Spleen (tissue), 11 donors: ENCODE results near the gene ATG101. TPM values are rescaled to one million over a fixed set of nuclear protein-coding genes. Genes with fewer than 3 reads are reported as not detected.

Experiments
- DNase-seq: peaks from one replicate; pipeline ENCODE4 v3.0.0-alpha.2; 2020
- H3K27ac ChIP-seq, 8 donors: fragments of 200-600 bp; sonication (generic) in 7 of 8; 1 replicate in 4 of 8; 2 replicates in 4 of 8; pipeline versions ENCODE4 v1.5.0 to v1.8.0; 2016 to 2021; ENCODE audit warnings: inconsistent platforms in 4 of 8, mild to moderate bottlenecking in 4 of 8, moderate library complexity in 1 of 8
- H3K27me3 ChIP-seq, 7 donors: fragments of 200-600 bp; sonication (generic) in 6 of 7; replicated peaks in 1 of 7; 1 replicate in 4 of 7; 2 replicates in 3 of 7; pipeline versions ENCODE4 v1.5.0 to v1.8.0; 2016 to 2021; ENCODE audit warnings: inconsistent platforms in 3 of 7, mild to moderate bottlenecking in 1 of 7
- H3K36me3 ChIP-seq, 6 donors: fragments of 200-600 bp; sonication (generic) in 5 of 6; 1 replicate in 4 of 6; 2 replicates in 2 of 6; pipeline versions ENCODE4 v1.5.0 to v1.8.0; 2016 to 2021; ENCODE audit warnings: inconsistent platforms in 2 of 6
- H3K4me1 ChIP-seq, 6 donors: fragments of 200-600 bp; sonication (generic) in 5 of 6; 1 replicate in 3 of 6; 2 replicates in 3 of 6; pipeline versions ENCODE4 v1.5.0 to v1.8.0; 2016 to 2021; ENCODE audit warnings: inconsistent platforms in 3 of 6
- H3K4me3 ChIP-seq, 8 donors: fragments of 200-600 bp; sonication (generic) in 7 of 8; 1 replicate in 4 of 8; 2 replicates in 4 of 8; pipeline versions ENCODE4 v1.5.0 to v1.8.0; 2016 to 2021; ENCODE audit warnings: inconsistent platforms in 4 of 8, mild to moderate bottlenecking in 4 of 8, moderate library complexity in 2 of 8
- H3K9me3 ChIP-seq, 8 donors: fragments of 200-600 bp; sonication (generic) in 7 of 8; 1 replicate in 4 of 8; 2 replicates in 4 of 8; pipeline versions ENCODE4 v1.5.0 to v1.8.0; 2016 to 2021; ENCODE audit warnings: inconsistent platforms in 4 of 8
- POLR2A ChIP-seq, 3 donors: fragments of 450-650 bp; IDR thresholded peaks; one replicate each; pipeline ENCODE4 v1.5.1; 2017; ENCODE audit warnings: antibody characterized with exemption in 3 of 3, mild to moderate bottlenecking in 1 of 3
- POLR2AphosphoS5 ChIP-seq, 3 donors: sonication (generic); formaldehyde crosslinking; IDR thresholded peaks; one replicate each; pipeline ENCODE4 v1.5.1; 2017; ENCODE audit warnings: antibody characterized with exemption in 3 of 3
- WGBS, 5 donors: extraction: QIAGEN DNeasy Blood & Tissue Kit in 3 of 5; methylation state at CpG; one replicate each; pipeline versions ENCODE4 v1.1.5 to v1.1.7; 2013 to 2018; 5-methylcytosine and 5-hydroxymethylcytosine counted together
- intact Hi-C: fragments of 100-400 bp; cut with DNase I; formaldehyde crosslinking; loops from one replicate; pipeline ENCODE4 v1.15.0; 2023; ENCODE audit warnings: low total_unique reads
- polyA plus RNA-seq, 3 donors: library from polyadenylated mRNA; stranded (reverse); fragments of 200-250 nt; gene quantifications; one replicate each; pipeline ENCODE4 v1.2.1, GENCODE V29; 2013
- total RNA-seq, 7 donors: library from RNA; depleted of rRNA in 3 of 7; stranded (reverse); fragments of >200 nt in 3 of 7; fragmentation: NEBNext Ultra II Directional in 4 of 7; extraction: Animal tissue kit (Norgen Biotek cat#: 25700) in 4 of 7; gene quantifications; one replicate each; pipeline versions ENCODE4 v1.1.0 to v1.2.1, GENCODE V29; 2016 to 2021
- TF ChIP-seq, protein P1 (sequence below), 11 experiments: fragments of 200-600 bp in 7 of 11; fragments of 450-650 bp in 4 of 11; sonication (generic) in 4 of 11; IDR thresholded peaks in 8 of 11; conservative IDR thresholded peaks in 3 of 11; 1 replicate in 7 of 11; 2 replicates in 4 of 11; pipeline versions ENCODE4 v1.4.0 to v1.8.0; 2016 to 2021; ENCODE audit warnings: antibody characterized with exemption in 11 of 11, inconsistent platforms in 4 of 11, mild to moderate bottlenecking in 1 of 11
- donor health status: healthy with polysubstance abuse.
- donor health status: DM: no; HTN: no; CAD: no; lungs with moderate emphysema.
- donor health status: DM: no; HTN: no; CAD: no.
- donor health status: Bipolar disorder and iron deficiency.
- donor health status: healthy.
- donor health status: DM: no; HTN: no; CAD: no.
- donor health status: DM: yes; HTN: yes; CAD: no.

ATG101 gene
- total and polyA plus RNA-seq, 10 donors: 23.5 to 81.1 (median 33.5) TPM

DNA sequence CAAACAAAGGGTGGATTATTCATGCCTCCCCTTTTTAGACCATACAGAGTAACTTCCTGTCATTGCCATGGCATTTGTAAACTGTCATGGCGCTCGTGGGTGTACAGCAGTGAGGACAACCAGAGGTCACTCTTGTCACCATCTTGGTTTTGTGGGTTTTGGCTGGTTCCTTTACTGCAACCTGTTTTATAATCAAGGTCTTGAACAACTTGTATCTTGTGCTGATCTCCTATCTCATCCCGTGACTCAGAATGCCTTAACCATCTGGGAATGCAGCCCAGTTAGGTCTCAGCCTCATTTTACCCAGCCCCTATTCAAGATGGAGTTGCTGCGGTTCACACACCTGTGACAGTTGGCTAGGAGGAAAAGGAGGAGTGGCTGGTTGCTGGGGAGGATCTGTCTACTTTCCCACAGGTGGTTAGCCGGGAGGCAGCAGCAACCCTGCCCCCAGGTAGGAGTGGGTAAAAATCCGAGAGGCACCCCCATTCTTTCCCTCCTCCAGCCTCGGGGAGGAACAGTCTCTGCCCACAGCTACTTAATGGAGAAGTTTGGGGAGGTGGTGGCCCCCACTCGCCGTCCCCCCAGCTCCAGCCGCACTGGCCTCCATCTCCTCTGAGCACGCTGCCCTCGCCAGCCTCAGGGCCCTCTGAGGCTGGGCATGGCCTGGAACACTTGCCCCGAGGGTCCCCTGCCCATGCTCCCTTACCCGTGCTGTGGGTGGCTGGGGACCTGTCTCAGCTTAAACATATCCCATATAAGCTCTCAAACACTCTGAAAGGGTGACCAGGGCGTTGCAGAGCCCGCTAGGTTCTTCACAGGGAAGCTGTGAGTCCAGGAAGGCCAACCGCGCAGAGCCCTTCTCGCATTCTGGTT, 51.4 kb downstream of the ATG101 start:
- Histone ChIP-seq H3K9me3 (no peaks in the 10 kb centered on the region), H3K4me3 (no peak overlapping the region), H3K27ac (no peak overlapping the region), H3K4me1 (peaks cover 11 to 62% (median 41%) of the 10 kb centered on the region in 6 donors), H3K27me3 (peaks cover 0 to 40% (median 0%) of the 10 kb centered on the region in 7 donors), H3K36me3 (no peaks in the 10 kb centered on the region)
- intact Hi-C loops: no loop called here
- TF ChIP-seq POLR2A (IDR thresholded peaks at IDR 0.05) (no peak), POLR2AphosphoS5 (IDR thresholded peaks at IDR 0.05) (no peak)
- TF ChIP-seq, protein P1, sequence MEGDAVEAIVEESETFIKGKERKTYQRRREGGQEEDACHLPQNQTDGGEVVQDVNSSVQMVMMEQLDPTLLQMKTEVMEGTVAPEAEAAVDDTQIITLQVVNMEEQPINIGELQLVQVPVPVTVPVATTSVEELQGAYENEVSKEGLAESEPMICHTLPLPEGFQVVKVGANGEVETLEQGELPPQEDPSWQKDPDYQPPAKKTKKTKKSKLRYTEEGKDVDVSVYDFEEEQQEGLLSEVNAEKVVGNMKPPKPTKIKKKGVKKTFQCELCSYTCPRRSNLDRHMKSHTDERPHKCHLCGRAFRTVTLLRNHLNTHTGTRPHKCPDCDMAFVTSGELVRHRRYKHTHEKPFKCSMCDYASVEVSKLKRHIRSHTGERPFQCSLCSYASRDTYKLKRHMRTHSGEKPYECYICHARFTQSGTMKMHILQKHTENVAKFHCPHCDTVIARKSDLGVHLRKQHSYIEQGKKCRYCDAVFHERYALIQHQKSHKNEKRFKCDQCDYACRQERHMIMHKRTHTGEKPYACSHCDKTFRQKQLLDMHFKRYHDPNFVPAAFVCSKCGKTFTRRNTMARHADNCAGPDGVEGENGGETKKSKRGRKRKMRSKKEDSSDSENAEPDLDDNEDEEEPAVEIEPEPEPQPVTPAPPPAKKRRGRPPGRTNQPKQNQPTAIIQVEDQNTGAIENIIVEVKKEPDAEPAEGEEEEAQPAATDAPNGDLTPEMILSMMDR (IDR thresholded peaks at IDR 0.05 in 8 of 11, conservative IDR thresholded peaks at IDR 0.05 in 3 of 11): no peak
- 71 to 79% (median 71%) methylated on average over 19 of the region's 19 CpGs for WGBS, 5 donors
- DNase-seq: peak; percentile 64

DNA sequence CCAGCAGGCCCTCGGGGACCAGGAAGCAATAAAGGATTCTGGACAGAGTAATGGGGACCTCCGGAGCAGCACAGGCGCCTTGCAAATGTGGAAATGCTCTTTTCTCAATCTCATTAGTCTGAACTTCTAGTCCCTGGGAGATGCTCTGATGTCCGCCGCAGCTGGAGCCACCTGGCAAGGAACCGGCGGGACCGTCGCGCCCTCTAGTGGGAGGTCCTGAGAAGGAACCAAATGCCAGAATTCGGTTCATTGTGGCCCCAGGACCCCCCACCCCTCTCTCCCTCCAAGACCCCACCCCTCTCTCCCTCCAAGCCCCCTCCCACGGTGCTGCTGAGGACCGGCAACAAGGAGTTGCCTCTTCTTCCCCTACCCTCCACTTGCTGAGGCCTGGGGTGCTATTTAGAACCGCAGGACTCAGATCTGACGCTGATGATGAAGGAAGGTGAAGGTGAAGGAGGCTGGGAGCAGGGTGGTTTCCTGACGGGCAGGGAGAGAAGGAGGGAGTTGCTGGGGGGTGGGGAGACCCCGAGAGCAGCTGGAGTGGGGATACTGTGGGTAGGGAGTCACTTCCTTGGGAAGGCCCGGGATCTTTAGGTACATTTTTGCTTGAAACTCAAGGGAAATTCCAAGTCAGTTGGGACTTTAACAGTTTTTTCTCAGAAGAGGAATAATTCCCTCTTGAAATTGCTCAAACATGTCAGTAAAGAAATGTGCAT, 52.2 kb downstream of the ATG101 start:
- DNase-seq: peak; percentile 91
- Histone ChIP-seq H3K27me3 (peaks cover 0 to 48% (median 0%) of the 10 kb centered on the region in 7 donors), H3K27ac (peak overlapping the region in 1 of 8 donors; percentile 3), H3K9me3 (no peaks in the 10 kb centered on the region), H3K4me1 (peaks cover 11 to 64% (median 43%) of the 10 kb centered on the region in 6 donors), H3K4me3 (no peak overlapping the region), H3K36me3 (no peaks in the 10 kb centered on the region)
- WGBS, 5 donors: 13 to 15% (median 13%) methylated on average over 17 to 18 of the region's 18 CpGs
- TF ChIP-seq POLR2AphosphoS5 (IDR thresholded peaks at IDR 0.05) (peak in 2 of 3 donors; percentile 34 to 52), POLR2A (IDR thresholded peaks at IDR 0.05) (no peak)
- TF ChIP-seq, protein P1 (IDR thresholded peaks at IDR 0.05 in 8 of 11, conservative IDR thresholded peaks at IDR 0.05 in 3 of 11): peak in 9 of 11 experiments; percentile 44 to 83 (median 75)
- intact Hi-C loops: no loop called here

DNA sequence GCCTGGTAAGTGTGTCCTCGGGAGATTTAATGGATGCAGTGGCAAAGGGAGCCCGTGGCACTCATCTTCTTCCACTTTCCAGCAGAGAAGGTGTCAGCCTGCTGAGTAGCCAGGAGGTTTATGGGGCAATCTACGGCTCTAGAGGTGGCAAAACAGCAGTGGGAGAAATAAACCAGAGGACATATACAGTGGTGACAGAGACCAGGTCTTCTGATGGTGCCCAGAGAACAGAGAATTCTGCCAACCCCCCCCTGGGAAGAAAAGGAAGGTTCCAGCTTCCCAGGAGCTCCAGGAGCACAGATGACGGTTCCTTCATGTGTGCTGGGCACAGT, 52.7 kb downstream of the ATG101 start:
- intact Hi-C loops: no loop called here
- Histone ChIP-seq H3K4me1 (peaks cover 11 to 66% (median 45%) of the 10 kb centered on the region in 6 donors), H3K36me3 (no peaks in the 10 kb centered on the region), H3K4me3 (no peak overlapping the region), H3K9me3 (no peaks in the 10 kb centered on the region), H3K27me3 (peaks cover 0 to 51% (median 0%) of the 10 kb centered on the region in 7 donors), H3K27ac (no peak overlapping the region)
- 62 to 82% (median 66%) methylated on average over 4 of the region's 4 CpGs for WGBS, 5 donors
- TF ChIP-seq, protein P1 (IDR thresholded peaks at IDR 0.05 in 8 of 11, conservative IDR thresholded peaks at IDR 0.05 in 3 of 11): no peak
- TF ChIP-seq POLR2AphosphoS5 (IDR thresholded peaks at IDR 0.05) (no peak), POLR2A (IDR thresholded peaks at IDR 0.05) (no peak)
- DNase-seq: peak; percentile 17

DNA sequence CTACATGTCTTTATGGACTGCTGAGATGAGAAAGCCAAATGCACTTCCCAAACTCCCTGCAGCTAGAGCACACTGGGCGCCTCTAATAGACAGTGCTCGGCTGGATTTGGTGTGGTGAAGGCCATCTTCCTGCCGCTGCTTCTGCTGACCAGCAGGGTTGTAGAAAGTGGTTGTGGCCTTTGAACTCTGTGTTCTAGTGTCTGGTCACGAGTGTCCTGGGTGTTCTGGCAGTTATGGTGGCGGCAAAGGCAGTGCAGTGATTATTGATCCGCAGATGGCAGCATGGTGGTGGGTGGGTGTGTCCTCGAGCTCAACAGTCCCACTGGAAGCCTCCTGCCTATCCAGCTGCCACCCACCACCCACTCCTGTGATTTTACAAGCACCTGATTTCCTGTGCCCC, 53.1 kb downstream of the ATG101 start:
- Histone ChIP-seq H3K4me3 (no peak overlapping the region), H3K27ac (no peak overlapping the region), H3K9me3 (no peaks in the 10 kb centered on the region), H3K27me3 (peaks cover 0 to 51% (median 0%) of the 10 kb centered on the region in 7 donors), H3K4me1 (peaks cover 11 to 65% (median 43%) of the 10 kb centered on the region in 6 donors), H3K36me3 (no peaks in the 10 kb centered on the region)
- peak; percentile 47 for DNase-seq
- intact Hi-C loops: no loop called here
- WGBS, 5 donors: 84 to 90% (median 87%) methylated on average over 5 to 7 of the region's 7 CpGs
- TF ChIP-seq, protein P1 (IDR thresholded peaks at IDR 0.05 in 8 of 11, conservative IDR thresholded peaks at IDR 0.05 in 3 of 11): no peak
- TF ChIP-seq POLR2AphosphoS5 (IDR thresholded peaks at IDR 0.05) (no peak), POLR2A (IDR thresholded peaks at IDR 0.05) (no peak)
